K562 (cell line): Measurements from ENCODE around the gene SVOP. TPM values are rescaled to one million over a fixed set of nuclear protein-coding genes. Genes with fewer than 3 reads are reported as not detected.
A peak's percentile ranks its signal among the peaks of the same experiment; 100 is the strongest.

Experiments used
- ARHGAP35 ChIP-seq: fragments of 450-650 bp; IDR thresholded peaks from 2 replicates; pipeline ENCODE4 v1.6.1; 2018; ENCODE audit not compliant: partially characterized antibody
- ARID2 ChIP-seq: fragments of 450-650 bp; IDR thresholded peaks from 2 replicates; pipeline ENCODE4 v1.6.1; 2017; ENCODE audit warnings: antibody characterized with exemption, mild to moderate bottlenecking
- BCOR ChIP-seq: fragments of 450-650 bp; IDR thresholded peaks from 2 replicates; pipeline ENCODE4 v1.6.1; 2016
- CREM ChIP-seq: IDR thresholded peaks from 2 replicates; pipeline ENCODE4 v1.6.1; 2014; ENCODE audit warnings: antibody characterized with exemption, low read depth
- MNT ChIP-seq, 2 experiments: fragments of 450-650 bp; conservative IDR thresholded peaks; 2 replicates each; pipeline ENCODE4 v1.6.1; 2017; ENCODE audit warnings: mild to moderate bottlenecking in 2 of 2, moderate library complexity in 2 of 2
- SOX6 ChIP-seq: fragments of 450-650 bp; IDR thresholded peaks from 2 replicates; pipeline ENCODE4 v1.6.1; 2014; ENCODE audit warnings: mild to moderate bottlenecking
- UBTF ChIP-seq, 2 experiments: IDR thresholded peaks; 2 replicates each; pipeline ENCODE4 v1.6.1; 2012; ENCODE audit warnings: improper control_type of control experiment in 2 of 2, low read depth in 2 of 2, low read length in 2 of 2, borderline replicate concordance in 1 of 2
- ZKSCAN1 ChIP-seq: fragments of 150-350 bp; IDR thresholded peaks from 2 replicates; pipeline ENCODE4 v1.6.1; 2016; ENCODE audit warnings: low read depth, low read length
- ZNF133 ChIP-seq: fragments of 250-450 bp; sonication (Bioruptor Pico); IDR thresholded peaks from 2 replicates; pipeline ENCODE4 v1.4.0; 2020; ENCODE audit warnings: mild to moderate bottlenecking
- ZNF282 ChIP-seq: sonication (generic); formaldehyde crosslinking; IDR thresholded peaks from 2 replicates; pipeline ENCODE4 v1.8.1; 2023; ENCODE audit warnings: missing genetic modification reagents
- ZNF3 ChIP-seq: fragments of 250-450 bp; sonication (Bioruptor Pico); IDR thresholded peaks from 2 replicates; pipeline ENCODE4 v1.5.0; 2021; ENCODE audit warnings: mild to moderate bottlenecking, moderate library complexity
- polyA plus RNA-seq, 8 experiments: library from polyadenylated mRNA; depleted of rRNA in 4 of 8; stranded (reverse) in 5 of 8; unstranded in 3 of 8; fragments of >200 nt; fragmentation: Nextera tagmentation in 2 of 8; fragmentation: Illumina TruSeq in 1 of 8; extraction: Ambion mirVana in 2 of 8; extraction: Trizol in 1 of 8; gene quantifications; 2 replicates each; pipeline versions ENCODE4 v1.2.1 to v1.2.3, GENCODE V29; 2011 to 2014; ENCODE audit warnings: inconsistent platforms in 1 of 8, missing spikeins in 1 of 8
- total RNA-seq, 7 experiments: library from RNA; depleted of rRNA in 6 of 7; stranded (reverse); fragments of >200 nt in 6 of 7; fragmentation: Illumina TruSeq in 2 of 7; extraction: Trizol in 2 of 7; gene quantifications; 2 replicates each; pipeline versions ENCODE4 v1.2.1 to v1.2.3, GENCODE V29; 2011 to 2021; ENCODE audit warnings: low replicate concordance in 1 of 7
- TF ChIP-seq, protein P1 (sequence below), 2 experiments: fragments of 450-650 bp in 1 of 2; sonication (generic) in 1 of 2; formaldehyde crosslinking in 1 of 2; IDR thresholded peaks; 2 replicates each; pipeline versions ENCODE4 v1.7.1 to v1.9.0; 2016 to 2022; ENCODE audit warnings: inconsistent platforms in 1 of 2, mild to moderate bottlenecking in 1 of 2, missing genetic modification reagents in 1 of 2

Gene SVOP
- total and polyA plus RNA-seq, 9 of the 15 experiments (the other 6 are each of a cell fraction or from before 2014, with no cell fraction given): 0.01 to 0.09 (median 0.06) TPM; not detected in 1

- TF ChIP-seq, protein P1, sequence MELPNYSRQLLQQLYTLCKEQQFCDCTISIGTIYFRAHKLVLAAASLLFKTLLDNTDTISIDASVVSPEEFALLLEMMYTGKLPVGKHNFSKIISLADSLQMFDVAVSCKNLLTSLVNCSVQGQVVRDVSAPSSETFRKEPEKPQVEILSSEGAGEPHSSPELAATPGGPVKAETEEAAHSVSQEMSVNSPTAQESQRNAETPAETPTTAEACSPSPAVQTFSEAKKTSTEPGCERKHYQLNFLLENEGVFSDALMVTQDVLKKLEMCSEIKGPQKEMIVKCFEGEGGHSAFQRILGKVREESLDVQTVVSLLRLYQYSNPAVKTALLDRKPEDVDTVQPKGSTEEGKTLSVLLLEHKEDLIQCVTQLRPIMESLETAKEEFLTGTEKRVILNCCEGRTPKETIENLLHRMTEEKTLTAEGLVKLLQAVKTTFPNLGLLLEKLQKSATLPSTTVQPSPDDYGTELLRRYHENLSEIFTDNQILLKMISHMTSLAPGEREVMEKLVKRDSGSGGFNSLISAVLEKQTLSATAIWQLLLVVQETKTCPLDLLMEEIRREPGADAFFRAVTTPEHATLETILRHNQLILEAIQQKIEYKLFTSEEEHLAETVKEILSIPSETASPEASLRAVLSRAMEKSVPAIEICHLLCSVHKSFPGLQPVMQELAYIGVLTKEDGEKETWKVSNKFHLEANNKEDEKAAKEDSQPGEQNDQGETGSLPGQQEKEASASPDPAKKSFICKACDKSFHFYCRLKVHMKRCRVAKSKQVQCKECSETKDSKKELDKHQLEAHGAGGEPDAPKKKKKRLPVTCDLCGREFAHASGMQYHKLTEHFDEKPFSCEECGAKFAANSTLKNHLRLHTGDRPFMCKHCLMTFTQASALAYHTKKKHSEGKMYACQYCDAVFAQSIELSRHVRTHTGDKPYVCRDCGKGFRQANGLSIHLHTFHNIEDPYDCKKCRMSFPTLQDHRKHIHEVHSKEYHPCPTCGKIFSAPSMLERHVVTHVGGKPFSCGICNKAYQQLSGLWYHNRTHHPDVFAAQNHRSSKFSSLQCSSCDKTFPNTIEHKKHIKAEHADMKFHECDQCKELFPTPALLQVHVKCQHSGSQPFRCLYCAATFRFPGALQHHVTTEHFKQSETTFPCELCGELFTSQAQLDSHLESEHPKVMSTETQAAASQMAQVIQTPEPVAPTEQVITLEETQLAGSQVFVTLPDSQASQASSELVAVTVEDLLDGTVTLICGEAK (IDR thresholded peaks at IDR 0.05): peak; percentile 89
- TF ChIP-seq, protein P1 (CRISPR knock-in tag; IDR thresholded peaks at IDR 0.05): 0 out of 2 replicates have a peak, but pooled peaks have one; percentile 42
- TF ChIP-seq ZNF3 (CRISPR knock-in tag): no peak
- no peak for TF ChIP-seq SOX6
- peak; percentile 60; the same call in 1 of the 2 replicates for TF ChIP-seq BCOR
- TF ChIP-seq ARHGAP35: no peak
- no peak for TF ChIP-seq ARID2
- TF ChIP-seq ZNF133 (CRISPR knock-in tag): no peak
- no peak for TF ChIP-seq ZNF282 (CRISPR knock-in tag)
- TF ChIP-seq ZKSCAN1: no peak
- TF ChIP-seq MNT (conservative IDR thresholded peaks at IDR 0.05): no peak
- no peak for TF ChIP-seq CREM
- TF ChIP-seq UBTF (IDR thresholded peaks at IDR 0.05; ENCODE audit: borderline replicate concordance in 1 of 2, low read depth in 2 of 2, low read length in 2 of 2): no peak
Observed at GRCh38 chr12:108959748-108960655, 60.9 kb downstream of the SVOP start (continued).
